Body of pancreas (tissue), 4 donors: ENCODE measurements around the gene ARHGAP24. TPM values are rescaled to one million over a fixed set of nuclear protein-coding genes. Genes with fewer than 3 reads are reported as not detected.

Experiments used
- ATAC-seq: fragments of 150-250 bp; one replicate; pipeline ENCODE4 v1.9.1; 2016
- DNase-seq, 4 donors: peaks; one replicate each; pipeline ENCODE4 v3.0.0-alpha.2; 2019
- H3K27ac ChIP-seq, 4 donors: fragments of 200-600 bp; sonication (generic); 1 replicate in 3 of 4; 2 replicates in 1 of 4; pipeline versions ENCODE4 v1.5.1 to v1.6.1; 2016 to 2019; ENCODE audit warnings: mild to moderate bottlenecking in 1 of 4, mixed read lengths in 1 of 4, moderate library complexity in 1 of 4
- H3K27me3 ChIP-seq, 2 donors: fragments of 200-600 bp; sonication (generic); one replicate each; pipeline ENCODE4 v1.6.0; 2016; ENCODE audit warnings: mild to moderate bottlenecking in 1 of 2
- H3K36me3 ChIP-seq, 2 donors: fragments of 200-600 bp; sonication (generic); replicated peaks in 1 of 2; 2 replicates each; pipeline ENCODE4 v1.5.1; 2016; ENCODE audit warnings: low read depth in 2 of 2; ENCODE audit not compliant: insufficient read depth in 1 of 2
- H3K4me1 ChIP-seq: fragments of 200-600 bp; sonication (generic); one replicate; pipeline ENCODE4 v1.6.0; 2016
- H3K4me3 ChIP-seq, 2 donors: fragments of 200-600 bp; sonication (generic); 1 replicate in 1 of 2; 2 replicates in 1 of 2; pipeline ENCODE4 v1.5.1; 2016 to 2019
- H3K9me3 ChIP-seq, 3 donors: fragments of 200-600 bp; sonication (generic); 1 replicate in 2 of 3; 2 replicates in 1 of 3; pipeline ENCODE4 v1.5.1; 2016
- CTCF ChIP-seq, 7 experiments: fragments of 450-650 bp in 4 of 7; fragments of 200-600 bp in 3 of 7; sonication (generic) in 3 of 7; IDR thresholded peaks; one replicate each; pipeline ENCODE4 v1.5.1; 2016 to 2019; ENCODE audit warnings: antibody characterized with exemption in 7 of 7
- POLR2A ChIP-seq, 3 donors: fragments of 450-650 bp; IDR thresholded peaks; one replicate each; pipeline ENCODE4 v1.6.1; 2016; ENCODE audit warnings: antibody characterized with exemption in 3 of 3, mild to moderate bottlenecking in 2 of 3
- WGBS, 2 donors: methylation state at CpG; one replicate each; pipeline ENCODE4 v1.1.5; 2017; 5-methylcytosine and 5-hydroxymethylcytosine counted together
- intact Hi-C: fragments of 100-400 bp; cut with DNase I; formaldehyde crosslinking; loops from one replicate; pipeline ENCODE4 v1.15.1; 2023
- total RNA-seq, 2 donors: library from RNA; depleted of rRNA; stranded (reverse); fragments of >200 nt; gene quantifications; one replicate each; pipeline ENCODE4 v1.1.0, GENCODE V29; 2016

The ARHGAP24 gene
- total RNA-seq, 2 donors from 2014 or later = 43.3 to 113 TPM

- whole genome bisulfite sequencing, 2 donors = 21 to 25% methylated on average over 3 of the region's 3 CpGs
- H3K27me3 ChIP-seq = no peaks in the 10 kb centered on the region
- ATAC-seq (peak; percentile 27), DNase-seq (peak in 1 of 4 donors; percentile 14)
- no peaks in the 10 kb centered on the region for H3K36me3 ChIP-seq
- TF ChIP-seq CTCF (IDR thresholded peaks at IDR 0.05) (no peak), POLR2A (IDR thresholded peaks at IDR 0.05) (no peak)
- H3K9me3 ChIP-seq = peaks cover 0 to 3% (median 0%) of the 10 kb centered on the region in 3 donors
- peaks cover 9% of the 10 kb centered on the region for H3K4me1 ChIP-seq
- H3K4me3 ChIP-seq = no peak overlapping the region
- H3K27ac ChIP-seq = no peak overlapping the region
- intact Hi-C loops = no loop called here
These were observed 195.1 kb downstream of the ARHGAP24 start for GRCh38 chr4:85669992-85670548.

DNA sequence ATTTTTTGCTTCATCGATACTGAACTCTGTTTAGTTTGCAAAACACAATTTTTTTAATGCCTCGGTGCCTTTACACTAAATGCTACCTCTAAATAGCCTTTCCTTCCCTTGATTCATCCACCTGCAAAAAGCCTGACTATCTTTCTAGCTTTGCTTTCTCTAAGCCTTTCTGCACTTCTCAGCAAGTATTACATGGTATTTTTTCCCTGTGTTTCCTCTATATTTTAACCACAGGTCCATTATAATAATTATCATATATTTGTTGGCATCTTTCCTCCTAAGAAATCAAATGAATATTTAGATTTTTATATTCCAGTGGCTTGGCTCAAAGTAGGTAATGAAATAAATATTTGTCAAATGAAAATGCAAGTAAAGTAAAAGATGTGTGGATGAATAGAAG lies 196.2 kb downstream of the ARHGAP24 start:
- Histone ChIP-seq H3K4me3 (no peak overlapping the region), H3K4me1 (peaks cover 9% of the 10 kb centered on the region), H3K27ac (no peak overlapping the region), H3K27me3 (no peaks in the 10 kb centered on the region), H3K9me3 (peaks cover 0 to 3% (median 0%) of the 10 kb centered on the region in 3 donors), H3K36me3 (no peaks in the 10 kb centered on the region)
- intact Hi-C loops = no loop called here
- 92 to 95% methylated on average over 2 of the region's 2 CpGs for WGBS, 2 donors
- ATAC-seq (no peak), DNase-seq (no peak)
- TF ChIP-seq CTCF (IDR thresholded peaks at IDR 0.05) = no peak
- TF ChIP-seq POLR2A (IDR thresholded peaks at IDR 0.05) = no peak

GRCh38 chr4:85672116-85672515 lies 197.2 kb downstream of the ARHGAP24 start:
- TF ChIP-seq POLR2A (IDR thresholded peaks at IDR 0.05) (no peak), CTCF (IDR thresholded peaks at IDR 0.05) (no peak)
- Histone ChIP-seq H3K4me3 (no peak overlapping the region), H3K27ac (no peak overlapping the region), H3K27me3 (no peaks in the 10 kb centered on the region), H3K9me3 (no peaks in the 10 kb centered on the region), H3K36me3 (no peaks in the 10 kb centered on the region), H3K4me1 (peaks cover 9% of the 10 kb centered on the region)
- intact Hi-C loops = no loop called here
- ATAC-seq (no peak), DNase-seq (no peak)
- 71 to 84% methylated on average over 3 of the region's 3 CpGs for WGBS, 2 donors

- Histone ChIP-seq H3K27ac (no peak overlapping the region), H3K9me3 (no peaks in the 10 kb centered on the region), H3K4me1 (peaks cover 9% of the 10 kb centered on the region), H3K36me3 (no peaks in the 10 kb centered on the region), H3K27me3 (no peaks in the 10 kb centered on the region), H3K4me3 (no peak overlapping the region)
- TF ChIP-seq POLR2A (IDR thresholded peaks at IDR 0.05) (no peak), CTCF (IDR thresholded peaks at IDR 0.05) (no peak)
- ATAC-seq = no peak
- 74 to 78% methylated on average over 3 of the region's 3 CpGs for WGBS, 2 donors
- DNase-seq = no peak
- intact Hi-C loops = no loop called here
These were observed 198.0 kb downstream of the ARHGAP24 start for GRCh38 chr4:85672959-85673358.

DNA sequence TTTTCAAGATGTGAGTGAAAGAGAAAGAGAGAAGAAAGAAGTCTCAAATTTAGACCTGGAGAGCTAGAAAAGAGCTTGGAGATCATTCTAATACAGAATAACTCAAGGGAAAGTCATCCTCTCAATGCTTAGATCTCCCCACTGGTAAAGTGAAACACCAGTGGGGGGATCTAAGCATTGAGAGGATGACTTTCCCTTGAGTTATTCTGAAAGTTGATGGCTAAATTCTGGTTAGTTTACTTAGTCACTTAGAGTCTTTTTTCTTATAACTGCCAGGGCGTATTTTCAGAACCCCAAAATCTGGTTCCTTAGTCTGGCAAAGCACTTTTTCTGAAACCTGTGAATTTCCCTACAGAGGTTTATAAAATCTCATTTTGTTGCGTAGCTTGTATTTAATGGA lies 198.6 kb downstream of the ARHGAP24 start:
- Histone ChIP-seq H3K4me1 (peaks cover 9% of the 10 kb centered on the region), H3K27me3 (no peaks in the 10 kb centered on the region), H3K9me3 (no peaks in the 10 kb centered on the region), H3K27ac (no peak overlapping the region), H3K4me3 (no peak overlapping the region), H3K36me3 (no peaks in the 10 kb centered on the region)
- DNase-seq (no peak), ATAC-seq (no peak)
- no peak for TF ChIP-seq POLR2A (IDR thresholded peaks at IDR 0.05)
- TF ChIP-seq CTCF (IDR thresholded peaks at IDR 0.05) = no peak
- WGBS, 2 donors = 92 to 93% methylated on average over 2 of the region's 2 CpGs
- intact Hi-C loops = no loop called here
